Smooth muscle cell (in vitro differentiated cells): Measurements from ENCODE around the gene BTBD9. TPM values are rescaled to one million over a fixed set of nuclear protein-coding genes. Genes with fewer than 3 reads are reported as not detected.

ENCODE experiments used
- DNase-seq: peaks from one replicate; lab custom pipeline; 2025; ENCODE audit not compliant: unreplicated experiment; lab: John Stamatoyannopoulos, UW
- H2AFZ ChIP-seq: fragments of 200-600 bp; sonication (generic); 2 replicates; pipeline ENCODE4 v1.6.0; 2016; ENCODE audit warnings: antibody characterized with exemption, low read depth, mild to moderate bottlenecking
- H3F3A ChIP-seq: fragments of 200-600 bp; sonication (generic); 2 replicates; pipeline ENCODE4 v1.6.0; 2017; ENCODE audit warnings: antibody characterized with exemption, low read depth
- H3K27ac ChIP-seq: fragments of 200-600 bp; sonication (generic); 2 replicates; pipeline ENCODE4 v1.5.1; 2016; ENCODE audit warnings: low read depth, mild to moderate bottlenecking
- H3K27me3 ChIP-seq: fragments of 200-600 bp; sonication (generic); 2 replicates; pipeline ENCODE4 v1.6.1; 2016; ENCODE audit warnings: low read depth, mild to moderate bottlenecking
- H3K36me3 ChIP-seq: fragments of 200-600 bp; sonication (generic); 2 replicates; pipeline ENCODE4 v1.5.1; 2016; ENCODE audit warnings: low read depth
- H3K4me1 ChIP-seq: fragments of 200-600 bp; sonication (generic); 2 replicates; pipeline ENCODE4 v1.5.1; 2016; ENCODE audit warnings: low read depth
- H3K4me2 ChIP-seq: fragments of 200-600 bp; sonication (generic); 2 replicates; pipeline ENCODE4 v1.6.0; 2016; ENCODE audit warnings: mild to moderate bottlenecking
- H3K4me3 ChIP-seq: fragments of 200-600 bp; sonication (generic); 2 replicates; pipeline ENCODE4 v1.5.1; 2016; ENCODE audit warnings: mild to moderate bottlenecking
- H3K79me2 ChIP-seq: fragments of 200-600 bp; sonication (generic); 2 replicates; pipeline ENCODE4 v1.6.0; 2016; ENCODE audit warnings: low read depth, mild to moderate bottlenecking
- H3K9ac ChIP-seq: fragments of 200-600 bp; sonication (generic); 2 replicates; pipeline ENCODE4 v1.6.0; 2016; ENCODE audit warnings: low read depth
- H3K9me3 ChIP-seq: fragments of 200-600 bp; sonication (generic); replicated peaks from 2 replicates; pipeline ENCODE4 v1.5.1; 2016; ENCODE audit warnings: low read depth
- H4K20me1 ChIP-seq: fragments of 200-600 bp; sonication (generic); 2 replicates; pipeline ENCODE4 v1.6.0; 2016; ENCODE audit warnings: low read depth
- WGBS: methylation state at CpG from one replicate; pipeline ENCODE4 v1.1.7; 2016; ENCODE audit warnings: low lambda C conversion rate; 5-methylcytosine and 5-hydroxymethylcytosine counted together
- polyA plus RNA-seq: library from polyadenylated mRNA; unstranded; fragments of >200 nt; fragmentation: Nextera tagmentation; extraction: Ambion mirVana; gene quantifications from 2 replicates; pipeline ENCODE4 v1.2.1, GENCODE V29; 2016
- total RNA-seq: library from RNA; depleted of rRNA; stranded (reverse); fragments of >200 nt; gene quantifications from 2 replicates; pipeline ENCODE4 v1.2.3, GENCODE V29; 2014
- TF ChIP-seq, protein P1 (sequence below): fragments of 200-600 bp; sonication (generic); IDR thresholded peaks from 2 replicates; pipeline ENCODE4 v1.5.1; 2017; ENCODE audit warnings: borderline replicate concordance, mild to moderate bottlenecking, antibody characterized with exemption; ENCODE audit not compliant: insufficient read depth, poor library complexity, severe bottlenecking

Gene BTBD9
- total and polyA plus RNA-seq, 2 experiments from 2014 or later = 5.6 to 12.5 TPM

DNA sequence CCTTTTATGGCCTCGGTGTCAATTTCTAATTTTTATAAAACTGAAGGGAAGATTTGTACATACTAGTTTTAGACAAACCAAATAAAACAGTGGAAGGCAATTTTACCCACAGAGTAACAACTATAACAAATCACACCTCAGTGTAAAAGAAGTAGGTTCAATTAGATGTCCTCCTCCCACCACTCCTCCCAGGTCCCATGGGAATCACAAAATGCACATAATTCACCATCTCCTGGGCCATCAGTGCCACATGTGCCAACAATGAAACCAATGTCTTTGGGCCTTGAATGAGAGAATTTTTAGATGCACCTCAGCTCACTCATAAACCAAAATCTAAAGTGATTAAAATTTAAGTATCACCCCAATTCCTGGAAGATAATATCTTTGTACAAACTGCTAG, 267.8 kb downstream of the BTBD9 start:
- no peak overlapping the region for H3K27ac ChIP-seq
- no peaks in the 10 kb centered on the region for H3K4me1 ChIP-seq
- no peaks in the 10 kb centered on the region for H3K9me3 ChIP-seq
- no peak overlapping the region for H2AFZ ChIP-seq
- no peaks in the 10 kb centered on the region for H3K79me2 ChIP-seq
- no peaks in the 10 kb centered on the region for H3K27me3 ChIP-seq
- no peaks in the 10 kb centered on the region for H4K20me1 ChIP-seq
- no peak for DNase-seq
- no peaks in the 10 kb centered on the region for H3F3A ChIP-seq
- 94% methylated on average over 1 of the region's 1 CpG for WGBS
- H3K4me2 ChIP-seq = no peak overlapping the region
- H3K4me3 ChIP-seq = no peak overlapping the region
- H3K9ac ChIP-seq = no peak overlapping the region
- TF ChIP-seq, protein P1, sequence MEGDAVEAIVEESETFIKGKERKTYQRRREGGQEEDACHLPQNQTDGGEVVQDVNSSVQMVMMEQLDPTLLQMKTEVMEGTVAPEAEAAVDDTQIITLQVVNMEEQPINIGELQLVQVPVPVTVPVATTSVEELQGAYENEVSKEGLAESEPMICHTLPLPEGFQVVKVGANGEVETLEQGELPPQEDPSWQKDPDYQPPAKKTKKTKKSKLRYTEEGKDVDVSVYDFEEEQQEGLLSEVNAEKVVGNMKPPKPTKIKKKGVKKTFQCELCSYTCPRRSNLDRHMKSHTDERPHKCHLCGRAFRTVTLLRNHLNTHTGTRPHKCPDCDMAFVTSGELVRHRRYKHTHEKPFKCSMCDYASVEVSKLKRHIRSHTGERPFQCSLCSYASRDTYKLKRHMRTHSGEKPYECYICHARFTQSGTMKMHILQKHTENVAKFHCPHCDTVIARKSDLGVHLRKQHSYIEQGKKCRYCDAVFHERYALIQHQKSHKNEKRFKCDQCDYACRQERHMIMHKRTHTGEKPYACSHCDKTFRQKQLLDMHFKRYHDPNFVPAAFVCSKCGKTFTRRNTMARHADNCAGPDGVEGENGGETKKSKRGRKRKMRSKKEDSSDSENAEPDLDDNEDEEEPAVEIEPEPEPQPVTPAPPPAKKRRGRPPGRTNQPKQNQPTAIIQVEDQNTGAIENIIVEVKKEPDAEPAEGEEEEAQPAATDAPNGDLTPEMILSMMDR = no peak
- H3K36me3 ChIP-seq = no peaks in the 10 kb centered on the region

DNA sequence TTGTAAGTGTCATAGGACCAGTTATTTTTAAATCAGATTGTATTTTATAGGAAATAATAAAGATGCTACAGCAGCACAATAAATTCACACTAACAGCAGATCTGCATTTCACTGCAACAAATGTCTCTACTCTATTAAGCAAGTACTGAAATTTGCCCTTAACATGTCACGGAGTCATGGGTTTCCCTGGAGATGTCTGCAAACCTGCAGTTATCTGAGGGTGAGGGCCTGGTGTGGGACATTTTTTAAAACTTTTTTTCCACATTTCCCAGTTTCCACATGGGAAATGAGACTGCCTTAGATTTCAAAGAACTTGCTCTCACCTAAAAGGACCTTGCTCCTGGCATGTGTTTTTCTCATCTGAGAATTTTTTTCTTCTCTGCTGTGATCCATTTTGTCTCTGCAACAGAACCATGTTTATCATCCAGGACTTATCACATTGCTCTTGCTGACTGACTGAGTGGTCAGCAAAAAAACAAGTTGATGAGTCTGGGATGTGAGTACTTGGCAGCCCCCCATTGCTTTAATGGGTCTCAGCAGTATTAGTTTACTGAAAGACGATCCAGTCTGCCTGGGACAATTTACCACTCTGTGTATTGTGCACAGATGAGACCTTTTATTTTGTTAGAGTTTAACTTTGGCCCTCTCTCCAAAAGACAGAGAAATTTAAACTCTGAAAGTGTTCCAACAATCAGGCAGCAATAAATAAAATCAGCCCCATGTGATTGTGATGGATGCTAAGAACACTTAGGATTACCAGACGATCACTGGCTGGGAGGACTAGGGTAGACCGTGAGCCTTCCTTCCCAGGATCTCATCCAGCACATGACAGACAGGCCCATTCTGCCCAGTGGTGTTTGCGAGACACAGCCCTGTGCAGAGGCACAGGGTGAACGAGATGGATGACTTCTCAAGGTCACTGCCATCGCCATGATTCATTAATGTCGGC, 268.8 kb downstream of the BTBD9 start:
- H3K27ac ChIP-seq = no peak overlapping the region
- no peak overlapping the region for H3K9ac ChIP-seq
- H3K9me3 ChIP-seq = no peaks in the 10 kb centered on the region
- H3K4me3 ChIP-seq = no peak overlapping the region
- no peaks in the 10 kb centered on the region for H3K79me2 ChIP-seq
- H3F3A ChIP-seq = no peaks in the 10 kb centered on the region
- DNase-seq = no peak
- H3K4me1 ChIP-seq = no peaks in the 10 kb centered on the region
- H2AFZ ChIP-seq = no peak overlapping the region
- no peaks in the 10 kb centered on the region for H4K20me1 ChIP-seq
- no peaks in the 10 kb centered on the region for H3K27me3 ChIP-seq
- 72% methylated on average over 8 of the region's 8 CpGs for WGBS
- H3K4me2 ChIP-seq = no peak overlapping the region
- TF ChIP-seq, protein P1 = no peak
- no peaks in the 10 kb centered on the region for H3K36me3 ChIP-seq

DNA sequence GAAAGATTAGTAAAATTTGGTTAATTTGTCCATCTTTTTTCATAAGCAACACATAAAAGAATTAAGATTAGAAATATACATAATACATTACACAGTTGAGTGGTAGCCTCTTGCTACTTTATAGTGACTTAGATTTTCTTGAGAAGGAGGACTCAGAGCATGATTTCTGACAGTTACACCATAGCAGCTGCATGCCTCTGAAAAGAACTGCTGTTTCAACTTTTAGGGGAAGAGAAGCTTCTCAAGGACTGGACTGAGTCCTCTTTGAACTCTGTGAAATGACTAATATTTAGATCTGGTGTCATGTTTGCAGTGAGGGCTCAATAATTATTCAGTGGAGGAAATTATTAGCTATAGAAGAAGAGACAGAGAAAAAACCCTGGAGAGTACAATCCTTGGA, 272.5 kb downstream of the BTBD9 start:
- Histone ChIP-seq H3K9me3 (no peaks in the 10 kb centered on the region), H3K4me3 (no peak overlapping the region), H2AFZ (no peak overlapping the region), H3K4me2 (no peak overlapping the region), H3K27me3 (no peaks in the 10 kb centered on the region), H3K27ac (no peak overlapping the region), H3K9ac (no peak overlapping the region), H3K79me2 (no peaks in the 10 kb centered on the region), H3F3A (no peaks in the 10 kb centered on the region), H3K36me3 (no peaks in the 10 kb centered on the region), H3K4me1 (no peaks in the 10 kb centered on the region), H4K20me1 (no peaks in the 10 kb centered on the region)
- no peak for DNase-seq
- TF ChIP-seq, protein P1 = no peak

DNA sequence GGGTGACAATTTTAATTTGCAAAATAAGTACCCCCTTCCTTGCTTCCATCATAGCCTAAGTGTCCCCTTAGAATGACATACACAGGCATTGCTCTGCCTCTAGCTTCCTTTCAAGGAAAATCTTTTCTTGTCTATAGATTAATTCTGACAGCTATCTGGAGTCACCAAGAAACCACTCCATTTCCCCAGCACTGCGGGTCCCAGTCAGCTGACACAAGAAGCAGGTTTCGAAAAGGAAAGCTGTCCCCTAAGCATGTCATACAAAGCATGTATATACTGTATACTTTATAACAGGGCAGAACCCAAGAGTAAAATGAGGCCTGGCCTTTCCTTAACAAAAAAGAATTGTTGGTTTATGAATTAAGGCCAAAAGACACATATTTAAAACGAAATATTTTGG, 273.5 kb downstream of the BTBD9 start:
- TF ChIP-seq, protein P1 = no peak
- Histone ChIP-seq H3K4me1 (no peaks in the 10 kb centered on the region), H3K79me2 (no peaks in the 10 kb centered on the region), H3K9me3 (no peaks in the 10 kb centered on the region), H3F3A (no peaks in the 10 kb centered on the region), H3K27ac (no peak overlapping the region), H3K9ac (no peak overlapping the region), H3K4me2 (no peak overlapping the region), H2AFZ (no peak overlapping the region), H3K4me3 (no peak overlapping the region), H4K20me1 (no peaks in the 10 kb centered on the region), H3K27me3 (no peaks in the 10 kb centered on the region), H3K36me3 (no peaks in the 10 kb centered on the region)
- no peak for DNase-seq
- 98% methylated on average over 3 of the region's 3 CpGs for WGBS
